ENCODE data around the gene CRYBG2. TPM values are rescaled to one million over a fixed set of nuclear protein-coding genes. Genes with fewer than 3 reads are reported as not detected.

The CRYBG2 gene
- total and polyA plus RNA-seq, 7 donors: 0.55 to 21.0 (median 13.8) TPM; not detected in 2

GRCh38 chr1:26297791-26298124 lies 56.2 kb downstream of the CRYBG2 start:
- intact Hi-C loops (cut with DNase I): no loop called here
- TF ChIP-seq POLR2AphosphoS5 (IDR thresholded peaks at IDR 0.05) (no peak), EP300 (IDR thresholded peaks at IDR 0.05) (no peak), POLR2A (IDR thresholded peaks at IDR 0.05) (no peak), CTCF (IDR thresholded peaks at IDR 0.05) (no peak)
- H3K4me1 ChIP-seq: no peaks in the 10 kb centered on the region
- WGBS, 2 donors: 75% methylated on average over 6 of the region's 6 CpGs
- H3K4me3 ChIP-seq: no peak overlapping the region
- H3K27me3 ChIP-seq: no peaks in the 10 kb centered on the region
- no peak overlapping the region for H3K27ac ChIP-seq
- no peaks in the 10 kb centered on the region for H3K36me3 ChIP-seq
- H3K9me3 ChIP-seq: no peaks in the 10 kb centered on the region
- no peak for DNase-seq

DNA sequence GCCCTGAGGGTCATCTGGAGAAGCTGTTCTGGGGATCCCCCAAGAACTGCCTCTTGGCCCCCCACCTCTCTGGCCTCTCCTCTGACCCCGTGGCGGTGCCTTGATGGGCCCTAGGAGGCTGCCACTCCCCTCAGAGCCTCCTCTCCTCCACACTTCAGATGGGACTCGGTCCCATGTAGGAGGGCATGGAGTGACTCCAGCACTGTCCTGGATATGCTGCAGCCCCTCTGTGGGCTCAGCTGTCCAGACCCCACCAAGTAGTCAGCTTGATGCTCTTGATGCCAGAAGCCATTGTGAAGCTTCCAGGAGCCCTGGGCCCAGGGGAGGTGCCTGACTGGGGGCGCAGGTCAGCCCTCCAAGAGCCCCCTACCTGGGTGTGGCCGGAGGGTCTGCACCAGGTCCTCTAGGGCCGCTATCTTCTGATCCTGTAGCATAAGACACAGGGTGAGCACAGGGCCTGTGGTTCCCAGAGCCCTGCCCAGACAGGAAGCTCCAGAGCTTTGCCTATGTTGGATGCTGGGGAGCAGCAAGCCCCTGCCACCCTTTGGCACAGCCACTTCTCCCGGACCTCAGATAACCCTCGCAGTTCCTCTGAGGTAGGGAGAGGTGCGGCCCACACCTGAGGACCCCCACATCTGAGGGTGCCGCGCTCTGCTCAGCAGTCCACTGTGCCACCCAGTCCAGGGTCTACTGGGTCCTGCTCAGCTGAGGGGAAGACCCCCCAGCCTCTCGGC lies 56.7 kb downstream of the CRYBG2 start:
- H3K4me3 ChIP-seq: no peak overlapping the region
- WGBS, 2 donors: 93 to 97% methylated on average over 12 of the region's 12 CpGs
- no peak overlapping the region for H3K27ac ChIP-seq
- no peaks in the 10 kb centered on the region for H3K4me1 ChIP-seq
- H3K9me3 ChIP-seq: no peaks in the 10 kb centered on the region
- no peak for DNase-seq
- TF ChIP-seq POLR2A (IDR thresholded peaks at IDR 0.05) (no peak), EP300 (IDR thresholded peaks at IDR 0.05) (no peak), CTCF (IDR thresholded peaks at IDR 0.05) (no peak)
- no peaks in the 10 kb centered on the region for H3K36me3 ChIP-seq
- intact Hi-C loops (cut with DNase I): no loop called here
- H3K27me3 ChIP-seq: no peaks in the 10 kb centered on the region

DNA sequence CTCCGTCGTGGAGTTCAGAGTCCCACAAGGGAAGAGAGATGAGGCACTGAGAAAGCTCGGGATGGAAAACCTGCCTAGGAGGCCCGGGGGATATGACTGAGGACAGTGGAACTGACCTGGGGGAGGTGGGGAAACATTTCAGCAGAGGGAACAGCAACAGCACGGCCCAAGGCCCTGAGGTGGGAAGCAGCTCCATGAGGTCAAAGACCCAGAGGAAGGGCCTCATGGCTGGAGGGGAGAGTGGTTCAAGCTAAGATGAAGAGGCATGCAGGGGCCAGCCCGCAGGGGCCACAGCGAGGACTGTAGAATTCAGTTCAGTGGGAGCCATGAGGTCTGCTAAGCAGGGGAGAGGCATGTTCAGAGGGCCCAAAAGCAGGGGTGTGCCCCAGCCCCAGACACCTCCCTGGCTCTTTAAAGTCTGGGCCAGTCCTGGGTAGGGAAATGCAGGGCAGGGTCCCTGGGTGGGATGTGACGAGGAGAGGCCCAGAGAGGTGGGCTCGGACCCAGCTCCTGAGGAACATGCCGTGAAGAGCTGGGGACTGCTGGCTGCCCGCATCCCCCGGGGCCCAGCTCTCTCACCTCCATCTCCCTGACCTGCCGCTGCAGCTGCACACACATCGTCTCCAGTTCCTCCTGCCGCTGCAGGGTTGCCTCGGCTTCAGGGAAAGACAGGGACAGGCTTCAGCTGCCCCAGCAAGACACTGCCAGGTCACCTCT lies 57.4 kb downstream of the CRYBG2 start:
- no peak for DNase-seq
- TF ChIP-seq POLR2A (IDR thresholded peaks at IDR 0.05): no peak
- TF ChIP-seq CTCF (IDR thresholded peaks at IDR 0.05): no peak
- TF ChIP-seq EP300 (IDR thresholded peaks at IDR 0.05): no peak
- TF ChIP-seq POLR2AphosphoS5 (IDR thresholded peaks at IDR 0.05): no peak
- Histone ChIP-seq H3K27ac (no peak overlapping the region), H3K4me1 (no peaks in the 10 kb centered on the region), H3K4me3 (no peak overlapping the region), H3K9me3 (no peaks in the 10 kb centered on the region), H3K27me3 (no peaks in the 10 kb centered on the region), H3K36me3 (no peaks in the 10 kb centered on the region)
- 88 to 91% methylated on average over 16 of the region's 16 CpGs for WGBS, 2 donors
- intact Hi-C loops (cut with DNase I): no loop called here

DNA sequence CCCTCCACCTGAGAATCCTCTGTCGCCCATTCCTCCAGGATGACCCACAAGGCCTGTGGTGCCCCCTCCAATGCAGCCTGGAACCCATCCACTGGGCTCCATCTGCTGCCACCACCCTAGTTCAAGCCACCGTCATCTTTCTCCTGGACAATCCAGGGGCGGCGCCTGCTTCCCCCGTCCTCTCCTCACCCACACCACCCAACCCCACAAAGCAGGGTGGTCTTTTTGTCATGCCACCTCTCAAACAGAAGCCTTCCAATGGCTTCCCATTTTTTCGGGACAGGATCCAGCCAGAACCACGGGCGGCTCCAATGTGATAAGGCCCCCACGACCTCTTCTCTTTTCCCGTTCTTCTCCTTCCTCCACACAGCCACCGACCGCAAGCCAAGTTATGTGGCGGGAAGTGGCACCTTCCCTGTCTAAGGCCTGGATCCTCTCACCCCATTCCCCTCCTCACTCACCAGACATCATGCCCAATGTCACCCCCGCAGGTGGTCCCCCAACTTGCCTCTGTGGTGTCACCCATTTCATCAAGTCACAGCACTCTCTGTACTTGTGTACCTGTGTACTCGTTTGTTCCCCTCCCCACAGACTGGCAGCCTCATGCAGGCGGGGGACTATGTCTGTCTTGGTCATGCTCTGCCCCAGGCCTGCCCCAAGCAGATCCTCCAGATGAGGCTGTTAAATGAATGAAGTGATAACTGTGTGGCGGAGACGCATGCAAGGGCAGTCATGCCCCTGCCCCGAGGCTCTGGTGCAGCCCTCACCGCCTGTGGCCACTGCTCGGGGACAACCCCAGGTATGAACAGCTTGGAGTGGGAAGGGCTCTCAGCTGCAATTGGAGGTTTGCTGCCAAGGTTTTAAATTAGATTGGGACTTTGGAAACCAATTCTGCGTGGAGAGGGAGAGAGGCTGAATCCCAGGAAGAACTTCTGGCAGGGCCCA lies 58.5 kb downstream of the CRYBG2 start:
- no peak overlapping the region for H3K27ac ChIP-seq
- intact Hi-C loops (cut with DNase I): no loop called here
- TF ChIP-seq POLR2A (IDR thresholded peaks at IDR 0.05) (no peak), CTCF (IDR thresholded peaks at IDR 0.05) (no peak), POLR2AphosphoS5 (IDR thresholded peaks at IDR 0.05) (no peak), EP300 (IDR thresholded peaks at IDR 0.05) (no peak)
- H3K4me1 ChIP-seq: no peaks in the 10 kb centered on the region
- H3K4me3 ChIP-seq: no peak overlapping the region
- H3K9me3 ChIP-seq: no peaks in the 10 kb centered on the region
- DNase-seq: no peak
- H3K36me3 ChIP-seq: no peaks in the 10 kb centered on the region
- 90 to 91% methylated on average over 22 of the region's 22 CpGs for WGBS, 2 donors
- no peaks in the 10 kb centered on the region for H3K27me3 ChIP-seq
